GM12865 (cell line): ENCODE measurements around the gene IGFL3.
"Not testable (repeated sequence)": the region's sequence is repeated elsewhere in the genome, so short reads cannot be mapped to it uniquely, and the experiment has no call there.

Source experiments
- DNase-seq: peaks from one replicate; pipeline ENCODE4 v3.0.0; 2010; ENCODE audit warnings: low read depth
- H3K4me3 ChIP-seq: 2 replicates; pipeline ENCODE4 v1.5.1; 2011; ENCODE audit warnings: mild to moderate bottlenecking, low read depth, low read length, control low read depth
- CTCF ChIP-seq: IDR thresholded peaks from 2 replicates; pipeline ENCODE4 v1.5.1; 2011; ENCODE audit warnings: low read length, control low read depth, low read depth, inconsistent platforms; ENCODE audit not compliant: insufficient read depth; ENCODE audit errors: missing control alignments

Gene IGFL3

GRCh38 chr19:46109876-46110275, 14.6 kb downstream of the IGFL3 start:
- TF ChIP-seq CTCF = no peak
- no peak for DNase-seq
- H3K4me3 ChIP-seq = no peak overlapping the region

- no peak for TF ChIP-seq CTCF
- DNase-seq = no peak
Observed at GRCh38 chr19:46107371-46107770, 17.1 kb downstream of the IGFL3 start.

DNA sequence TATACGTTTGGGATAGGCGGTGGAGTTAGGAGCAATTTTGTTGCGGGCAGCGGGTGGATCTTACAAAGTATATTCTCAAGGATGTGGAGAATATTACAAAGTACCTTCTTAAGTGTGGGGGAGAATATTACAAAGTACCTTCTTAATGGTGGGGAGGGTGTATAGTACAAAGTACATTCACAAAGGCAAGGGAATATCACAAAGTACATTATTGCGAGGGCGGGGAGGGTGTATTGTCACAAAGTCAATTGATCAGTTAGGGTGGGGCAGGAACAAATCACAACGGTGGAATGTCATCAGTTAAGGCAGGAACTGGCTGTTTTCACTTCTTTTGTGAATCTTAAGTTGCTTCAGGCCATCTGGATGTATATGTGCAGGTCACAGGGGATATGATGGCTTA, 22.2 kb downstream of the IGFL3 start:
- not testable (repeated sequence) for DNase-seq, H3K4me3 ChIP-seq

More at GRCh38 chr19:46107371-46107770, 17.1 kb downstream of the IGFL3 start:
- H3K4me3 ChIP-seq = no peak overlapping the region

DNA sequence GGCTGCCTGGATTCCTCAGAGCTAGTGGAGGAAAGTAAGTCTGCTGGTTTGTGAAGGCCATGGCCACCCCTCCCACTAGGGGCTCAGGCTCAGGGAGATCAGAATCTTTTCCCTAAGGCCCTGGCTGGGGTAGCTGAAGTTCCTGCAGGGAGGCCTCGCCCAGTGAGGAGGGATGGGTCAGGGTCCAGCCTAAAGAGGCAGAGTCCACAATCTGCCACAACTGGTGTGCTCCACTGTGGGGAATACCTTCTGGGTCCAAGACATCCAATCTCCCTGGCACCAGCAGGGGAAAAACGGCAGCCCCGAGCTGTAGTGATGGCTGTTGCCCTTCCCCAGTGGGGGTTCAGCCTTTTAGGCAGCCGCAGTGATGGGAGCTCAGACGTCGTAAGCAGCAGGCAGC, 23.2 kb downstream of the IGFL3 start:
- H3K4me3 ChIP-seq = no peak overlapping the region
- no peak for TF ChIP-seq CTCF
- DNase-seq = no peak

GRCh38 chr19:46100344-46100743, 24.1 kb downstream of the IGFL3 start:
- no peak for DNase-seq
- H3K4me3 ChIP-seq = no peak overlapping the region
- TF ChIP-seq CTCF = no peak

DNA sequence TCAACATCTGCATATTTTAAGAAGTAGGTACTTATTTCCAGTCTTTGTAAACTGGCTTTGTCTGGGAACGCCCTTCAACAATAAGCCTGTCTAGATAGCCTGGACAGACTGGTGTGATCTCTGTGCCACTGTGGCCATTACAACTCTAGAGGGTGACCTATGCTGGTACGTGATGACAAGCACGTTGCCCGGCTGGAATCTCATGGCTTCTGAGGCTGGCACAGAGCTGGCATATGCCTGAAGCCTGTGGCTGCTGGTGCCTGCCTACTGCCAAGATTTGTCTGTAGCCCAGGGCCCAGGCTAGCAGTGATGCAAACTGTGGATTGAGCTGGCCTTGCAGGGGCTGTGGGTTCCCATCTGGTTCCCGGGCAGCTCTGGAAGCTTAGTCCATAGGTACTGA, 34.0 kb downstream of the IGFL3 start:
- H3K4me3 ChIP-seq = no peak overlapping the region
- TF ChIP-seq CTCF = no peak
- no peak for DNase-seq

DNA sequence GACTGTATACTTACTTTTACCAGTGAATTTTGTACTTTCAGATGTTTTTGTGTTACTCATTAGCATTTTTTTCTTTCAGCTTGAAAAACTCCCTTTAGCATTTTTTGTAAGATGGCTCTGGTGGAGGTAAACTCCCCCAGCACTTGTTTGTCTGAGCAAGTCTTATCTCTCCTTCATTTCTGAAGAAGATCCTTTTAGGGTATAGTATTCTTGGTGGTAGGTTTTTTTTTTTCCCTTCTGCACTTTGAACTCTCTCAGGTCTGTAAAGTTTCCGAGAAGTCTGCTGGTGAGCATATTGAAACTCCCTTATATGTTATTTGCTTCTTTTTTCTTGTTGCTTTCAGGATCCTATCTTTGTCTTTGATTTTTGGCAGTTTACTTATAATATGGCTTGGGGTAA, 35.1 kb downstream of the IGFL3 start:
- no peak for TF ChIP-seq CTCF
- no peak overlapping the region for H3K4me3 ChIP-seq
- no peak for DNase-seq
